Stimulated activated CD4-positive, alpha-beta T cell treated with anti-CD3 and anti-CD28 coated beads, Interleukin-4, amount 100 ng/mL, for 1 hour (primary cell): ENCODE measurements around the gene STUM.

Experiments used
- DNase-seq: peaks from one replicate; pipeline ENCODE4 v3.0.0-alpha.2; 2020

Gene STUM

GRCh38 chr1:226563666-226564065 lies 15.1 kb downstream of the STUM start:
- no peak for DNase-seq

GRCh38 chr1:226565476-226565875 lies 16.9 kb downstream of the STUM start:
- no peak for DNase-seq

GRCh38 chr1:226566234-226566633 lies 17.7 kb downstream of the STUM start:
- no peak for DNase-seq

- DNase-seq: no peak
These were observed 18.2 kb downstream of the STUM start for GRCh38 chr1:226566760-226567159.

- no peak for DNase-seq
These were observed 19.7 kb downstream of the STUM start for GRCh38 chr1:226568077-226568831.

- DNase-seq: no peak
These were observed 20.6 kb downstream of the STUM start for GRCh38 chr1:226568975-226569741.

GRCh38 chr1:226569879-226570547 lies 21.4 kb downstream of the STUM start:
- peak; percentile 27 for DNase-seq

- no peak for DNase-seq
These were observed 23.3 kb downstream of the STUM start for GRCh38 chr1:226571893-226572292.

- DNase-seq: no peak
These were observed 23.8 kb downstream of the STUM start for GRCh38 chr1:226572325-226572726.

GRCh38 chr1:226574044-226574443 lies 25.5 kb downstream of the STUM start:
- DNase-seq: no peak

- no peak for DNase-seq
These were observed 26.2 kb downstream of the STUM start for GRCh38 chr1:226574591-226575435.

GRCh38 chr1:226575436-226575720 lies 26.8 kb downstream of the STUM start:
- DNase-seq: no peak

- DNase-seq: no peak
These were observed 27.3 kb downstream of the STUM start for GRCh38 chr1:226575739-226576378.

- DNase-seq: no peak
These were observed 28.0 kb downstream of the STUM start for GRCh38 chr1:226576601-226577000.

- DNase-seq: no peak
These were observed 29.0 kb downstream of the STUM start for GRCh38 chr1:226577401-226578180.

GRCh38 chr1:226578946-226579578 lies 30.5 kb downstream of the STUM start:
- DNase-seq: no peak

- no peak for DNase-seq
These were observed 31.3 kb downstream of the STUM start for GRCh38 chr1:226579781-226580323.

GRCh38 chr1:226580625-226581270 lies 32.2 kb downstream of the STUM start:
- no peak for DNase-seq

GRCh38 chr1:226581650-226582330 lies 33.2 kb downstream of the STUM start:
- DNase-seq: no peak

- no peak for DNase-seq
These were observed 34.4 kb downstream of the STUM start for GRCh38 chr1:226582966-226583365.
